ENCODE measurements around the gene ISM1.

DNA sequence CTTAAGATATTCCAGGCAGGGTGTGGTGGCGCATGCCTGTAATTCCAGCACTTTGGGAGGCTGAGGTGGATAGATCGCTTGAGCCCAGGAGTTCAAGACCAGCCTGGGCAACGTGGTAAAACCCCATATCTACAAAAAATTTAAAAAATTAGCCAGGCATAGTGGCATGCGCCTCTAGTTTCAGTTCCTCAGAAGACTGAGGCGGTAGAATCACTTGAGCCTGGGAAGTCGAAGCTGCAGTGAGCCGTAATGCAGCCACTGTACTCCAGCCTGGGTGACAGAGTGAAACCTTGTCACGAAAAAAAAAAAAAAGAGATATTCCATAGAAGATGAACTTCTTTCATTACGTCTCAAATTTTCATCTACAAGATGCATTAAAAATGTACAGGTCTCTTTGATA lies 46.7 kb upstream of the ISM1 start:
- TF ChIP-seq, protein P1, sequence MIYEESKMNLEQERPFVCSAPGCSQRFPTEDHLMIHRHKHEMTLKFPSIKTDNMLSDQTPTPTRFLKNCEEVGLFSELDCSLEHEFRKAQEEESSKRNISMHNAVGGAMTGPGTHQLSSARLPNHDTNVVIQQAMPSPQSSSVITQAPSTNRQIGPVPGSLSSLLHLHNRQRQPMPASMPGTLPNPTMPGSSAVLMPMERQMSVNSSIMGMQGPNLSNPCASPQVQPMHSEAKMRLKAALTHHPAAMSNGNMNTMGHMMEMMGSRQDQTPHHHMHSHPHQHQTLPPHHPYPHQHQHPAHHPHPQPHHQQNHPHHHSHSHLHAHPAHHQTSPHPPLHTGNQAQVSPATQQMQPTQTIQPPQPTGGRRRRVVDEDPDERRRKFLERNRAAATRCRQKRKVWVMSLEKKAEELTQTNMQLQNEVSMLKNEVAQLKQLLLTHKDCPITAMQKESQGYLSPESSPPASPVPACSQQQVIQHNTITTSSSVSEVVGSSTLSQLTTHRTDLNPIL (CRISPR knock-in tag; IDR thresholded peaks at IDR 0.05; ENCODE audit: low read depth), result no peak
- TF ChIP-seq, protein P2, sequence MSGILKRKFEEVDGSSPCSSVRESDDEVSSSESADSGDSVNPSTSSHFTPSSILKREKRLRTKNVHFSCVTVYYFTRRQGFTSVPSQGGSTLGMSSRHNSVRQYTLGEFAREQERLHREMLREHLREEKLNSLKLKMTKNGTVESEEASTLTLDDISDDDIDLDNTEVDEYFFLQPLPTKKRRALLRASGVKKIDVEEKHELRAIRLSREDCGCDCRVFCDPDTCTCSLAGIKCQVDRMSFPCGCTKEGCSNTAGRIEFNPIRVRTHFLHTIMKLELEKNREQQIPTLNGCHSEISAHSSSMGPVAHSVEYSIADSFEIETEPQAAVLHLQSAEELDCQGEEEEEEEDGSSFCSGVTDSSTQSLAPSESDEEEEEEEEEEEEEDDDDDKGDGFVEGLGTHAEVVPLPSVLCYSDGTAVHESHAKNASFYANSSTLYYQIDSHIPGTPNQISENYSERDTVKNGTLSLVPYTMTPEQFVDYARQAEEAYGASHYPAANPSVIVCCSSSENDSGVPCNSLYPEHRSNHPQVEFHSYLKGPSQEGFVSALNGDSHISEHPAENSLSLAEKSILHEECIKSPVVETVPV (CRISPR knock-in tag; IDR thresholded peaks at IDR 0.05), result no peak
- TF ChIP-seq RARB (CRISPR knock-in tag; IDR thresholded peaks at IDR 0.05) (no peak), ARNTL (CRISPR knock-in tag; IDR thresholded peaks at IDR 0.05; ENCODE audit: borderline replicate concordance, low read depth) (no peak), ZFP30 (CRISPR knock-in tag; IDR thresholded peaks at IDR 0.05) (no peak), GLIS3 (CRISPR knock-in tag; IDR thresholded peaks at IDR 0.05) (no peak), BACH2 (CRISPR knock-in tag; IDR thresholded peaks at IDR 0.05; ENCODE audit: borderline replicate concordance) (no peak), ZFP3 (CRISPR knock-in tag; IDR thresholded peaks at IDR 0.05) (no peak), TCF4 (CRISPR knock-in tag; IDR thresholded peaks at IDR 0.05; ENCODE audit: borderline replicate concordance) (no peak)
- TF ChIP-seq, protein P3, sequence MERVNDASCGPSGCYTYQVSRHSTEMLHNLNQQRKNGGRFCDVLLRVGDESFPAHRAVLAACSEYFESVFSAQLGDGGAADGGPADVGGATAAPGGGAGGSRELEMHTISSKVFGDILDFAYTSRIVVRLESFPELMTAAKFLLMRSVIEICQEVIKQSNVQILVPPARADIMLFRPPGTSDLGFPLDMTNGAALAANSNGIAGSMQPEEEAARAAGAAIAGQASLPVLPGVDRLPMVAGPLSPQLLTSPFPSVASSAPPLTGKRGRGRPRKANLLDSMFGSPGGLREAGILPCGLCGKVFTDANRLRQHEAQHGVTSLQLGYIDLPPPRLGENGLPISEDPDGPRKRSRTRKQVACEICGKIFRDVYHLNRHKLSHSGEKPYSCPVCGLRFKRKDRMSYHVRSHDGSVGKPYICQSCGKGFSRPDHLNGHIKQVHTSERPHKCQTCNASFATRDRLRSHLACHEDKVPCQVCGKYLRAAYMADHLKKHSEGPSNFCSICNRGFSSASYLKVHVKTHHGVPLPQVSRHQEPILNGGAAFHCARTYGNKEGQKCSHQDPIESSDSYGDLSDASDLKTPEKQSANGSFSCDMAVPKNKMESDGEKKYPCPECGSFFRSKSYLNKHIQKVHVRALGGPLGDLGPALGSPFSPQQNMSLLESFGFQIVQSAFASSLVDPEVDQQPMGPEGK (CRISPR knock-in tag; IDR thresholded peaks at IDR 0.05; ENCODE audit: borderline replicate concordance), result no peak
